SK-N-SH (cell line): ENCODE data around the gene PPDPF. TPM values are rescaled to one million over a fixed set of nuclear protein-coding genes. Genes with fewer than 3 reads are reported as not detected.
A peak's percentile ranks its signal among the peaks of the same experiment; 100 is the strongest.
"Not testable (repeated sequence)": the region's sequence is repeated elsewhere in the genome, so short reads cannot be mapped to it uniquely, and the experiment has no call there.

Experiments
- CTCF ChIA-PET: fragments of 300-600, 350-600 bp; formaldehyde crosslinking; extraction: SDS; loops from one replicate; lab custom pipeline; 2021; lab: Yijun Ruan, JAX
- POLR2A ChIA-PET: fragments of 350-600 bp; sonication (Branson Sonifier 250); formaldehyde crosslinking; extraction: SDS; loops from one replicate; lab custom pipeline; 2020; ENCODE audit warnings: antibody characterized with exemption, inconsistent platforms; lab: Yijun Ruan, JAX
- DNase-seq: peaks from one replicate; pipeline ENCODE4 v3.0.0; 2012
- H2AFZ ChIP-seq: fragments of 200-600 bp; sonication (generic); 2 replicates; pipeline ENCODE4 v1.8.1; 2016; ENCODE audit warnings: antibody characterized with exemption, mild to moderate bottlenecking, low read depth
- H3F3A ChIP-seq: fragments of 200-600 bp; sonication (generic); replicated peaks from 2 replicates; pipeline ENCODE3; 2016; ENCODE audit warnings: antibody characterized with exemption, mild to moderate bottlenecking; ENCODE audit not compliant: insufficient read depth
- H3K27ac ChIP-seq, 2 experiments: fragments of 200-500 bp in 1 of 2; fragments of 200-600 bp in 1 of 2; sonication (Bioruptor generic) in 1 of 2; sonication (generic), shearing (Covaris generic) in 1 of 2; 2 replicates each; pipeline versions ENCODE4 v1.5.1 to v1.6.1; 2014 to 2016; ENCODE audit warnings: low read depth in 2 of 2, inconsistent platforms in 1 of 2, low read length in 1 of 2, mild to moderate bottlenecking in 1 of 2, mixed read lengths in 1 of 2
- H3K27me3 ChIP-seq: fragments of 200-600 bp; sonication (generic), shearing (Covaris generic); 2 replicates; pipeline ENCODE4 v1.6.1; 2016; ENCODE audit warnings: mixed run types; ENCODE audit not compliant: insufficient read depth
- H3K36me3 ChIP-seq, 2 experiments: fragments of 200-500 bp in 1 of 2; fragments of 200-600 bp in 1 of 2; sonication (Bioruptor generic) in 1 of 2; sonication (generic) in 1 of 2; replicated peaks in 1 of 2; 2 replicates each; pipeline versions ENCODE3 to v1.5.1; 2014 to 2016; ENCODE audit warnings: low read length in 1 of 2, mild to moderate bottlenecking in 1 of 2; ENCODE audit not compliant: insufficient read depth in 2 of 2, control insufficient read depth in 1 of 2
- H3K4me1 ChIP-seq, 2 experiments: fragments of 200-500 bp in 1 of 2; fragments of 200-600 bp in 1 of 2; sonication (Bioruptor generic) in 1 of 2; sonication (generic), shearing (Covaris generic) in 1 of 2; 2 replicates each; pipeline versions ENCODE4 v1.5.1 to v1.6.1; 2014 to 2016; ENCODE audit warnings: low read depth in 1 of 2, low read length in 1 of 2, mixed run types in 1 of 2; ENCODE audit not compliant: insufficient read depth in 2 of 2, control insufficient read depth in 1 of 2
- H3K4me2 ChIP-seq: fragments of 200-600 bp; sonication (generic), shearing (Covaris generic); 2 replicates; pipeline ENCODE4 v1.6.1; 2017; ENCODE audit warnings: mixed run types
- H3K4me3 ChIP-seq, 2 experiments: fragments of 200-500 bp in 1 of 2; fragments of 200-600 bp in 1 of 2; sonication (Bioruptor generic) in 1 of 2; sonication (generic), shearing (Covaris generic) in 1 of 2; 2 replicates each; pipeline versions ENCODE4 v1.5.1 to v1.8.1; 2014 to 2016; ENCODE audit warnings: low read depth in 2 of 2, inconsistent platforms in 1 of 2, low read length in 1 of 2, mild to moderate bottlenecking in 1 of 2, mixed read lengths in 1 of 2, moderate library complexity in 1 of 2
- H3K79me2 ChIP-seq: fragments of 200-600 bp; sonication (generic); 2 replicates; pipeline ENCODE4 v1.8.1; 2017; ENCODE audit warnings: mild to moderate bottlenecking; ENCODE audit not compliant: insufficient read depth
- H3K9ac ChIP-seq: fragments of 200-600 bp; sonication (generic); 2 replicates; pipeline ENCODE4 v1.6.1; 2017; ENCODE audit warnings: mixed run types
- H3K9me2 ChIP-seq: fragments of 200-600 bp; sonication (generic); 2 replicates; pipeline ENCODE4 v1.6.1; 2017; ENCODE audit warnings: mixed run types
- H3K9me3 ChIP-seq: fragments of 200-600 bp; sonication (generic); 2 replicates; pipeline ENCODE4 v1.6.1; 2017; ENCODE audit warnings: mixed run types, mild to moderate bottlenecking, moderate library complexity
- H4K20me1 ChIP-seq: fragments of 200-600 bp; sonication (generic); 2 replicates; pipeline ENCODE4 v1.6.1; 2017; ENCODE audit warnings: mild to moderate bottlenecking, mixed run types; ENCODE audit not compliant: insufficient read depth
- CHD2 ChIP-seq: fragments of 150-350 bp; IDR thresholded peaks from 2 replicates; pipeline ENCODE4 v1.6.1; 2018; ENCODE audit warnings: low read length; ENCODE audit not compliant: partially characterized antibody
- FOXJ3 ChIP-seq: sonication (generic); formaldehyde crosslinking; IDR thresholded peaks from 2 replicates; pipeline ENCODE4 v1.5.1; 2020; ENCODE audit warnings: mild to moderate bottlenecking, missing genetic modification reagents
- MEF2A ChIP-seq: IDR thresholded peaks from 2 replicates; pipeline ENCODE4 v1.4.0; 2012; ENCODE audit warnings: low read depth, borderline replicate concordance
- MXI1 ChIP-seq: IDR thresholded peaks from 2 replicates; pipeline ENCODE4 v1.6.1; 2012; ENCODE audit warnings: mild to moderate bottlenecking, low read depth, low read length, improper control_type of control experiment
- RAD21 ChIP-seq: IDR thresholded peaks from 2 replicates; pipeline ENCODE4 v1.6.1; 2012; ENCODE audit warnings: mild to moderate bottlenecking, low read length
- SMC3 ChIP-seq: IDR thresholded peaks from 2 replicates; pipeline ENCODE4 v1.6.1; 2012; ENCODE audit warnings: low read depth, low read length, improper control_type of control experiment
- TEAD4 ChIP-seq: IDR thresholded peaks from 2 replicates; pipeline ENCODE4 v1.4.0; 2012; ENCODE audit warnings: mild to moderate bottlenecking, borderline replicate concordance; ENCODE audit not compliant: insufficient read depth
- WGBS: methylation state at CpG from one replicate; pipeline ENCODE4 v1.1.6; 2017; ENCODE audit warnings: low lambda C conversion rate; 5-methylcytosine and 5-hydroxymethylcytosine counted together
- polyA plus RNA-seq, 3 experiments: library from polyadenylated mRNA; depleted of rRNA; stranded (reverse); fragments of >200 nt; gene quantifications; 2 replicates each; pipeline ENCODE4 v1.2.3, GENCODE V29; 2012
- TF ChIP-seq, protein P1 (sequence below): IDR thresholded peaks from 2 replicates; pipeline ENCODE4; 2012
- TF ChIP-seq, protein P2 (sequence below): IDR thresholded peaks from 2 replicates; pipeline ENCODE4 v1.6.1; 2012; ENCODE audit warnings: mild to moderate bottlenecking, low read depth, low read length, moderate library complexity
- TF ChIP-seq, protein P3 (sequence below): IDR thresholded peaks from 2 replicates; pipeline ENCODE4 v1.4.0; 2012; ENCODE audit warnings: low read depth, borderline replicate concordance

Gene PPDPF
- polyA plus RNA-seq, 1 of the 3 experiments (the other 2 are of a cell fraction) = 71.4 TPM

DNA sequence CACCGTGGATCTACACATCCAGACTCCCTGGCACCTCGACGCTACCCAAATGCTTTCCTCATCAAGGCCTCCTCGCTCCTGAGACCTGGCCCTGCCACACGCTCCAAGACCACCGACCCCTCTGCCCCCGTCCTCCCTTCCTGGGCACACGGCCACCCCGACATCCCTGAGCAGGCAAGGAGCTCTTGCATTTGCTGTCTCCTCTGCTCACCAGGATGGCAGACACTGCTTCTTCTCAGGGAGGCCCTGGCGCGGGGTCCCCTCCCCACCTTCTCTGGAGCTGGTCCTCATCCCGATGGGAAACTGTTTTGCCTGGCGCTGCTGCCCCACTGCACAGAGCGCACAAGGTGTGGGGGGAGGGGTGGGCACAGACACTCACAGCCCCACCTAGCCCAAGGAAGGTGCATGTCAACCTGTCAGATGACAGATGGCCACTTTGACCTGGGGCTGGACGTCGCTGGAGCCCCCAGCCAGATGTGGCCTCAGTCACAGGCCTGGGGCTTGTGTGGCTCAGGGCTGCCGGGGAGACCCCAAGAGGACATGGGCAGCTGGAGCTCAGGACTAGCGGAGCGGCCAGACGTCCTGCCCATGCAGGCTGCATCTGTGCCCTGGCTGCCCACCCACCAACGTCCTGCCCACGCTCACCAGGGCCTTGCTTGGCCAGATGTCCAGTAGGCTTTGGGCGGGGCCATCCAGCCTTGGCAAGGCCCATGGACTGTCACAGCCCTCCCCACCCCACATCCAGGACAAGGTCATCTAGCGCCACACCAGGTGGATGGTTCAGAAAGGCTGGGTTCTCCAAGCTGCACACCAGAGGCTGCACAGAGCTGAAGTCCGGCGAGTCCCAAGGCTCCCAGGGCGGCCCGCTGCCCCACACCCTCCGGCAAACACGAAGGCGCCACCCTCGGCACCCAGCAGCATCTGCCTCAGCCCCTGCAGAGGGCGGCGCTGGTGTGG lies 41.9 kb upstream of the PPDPF start:
- Histone ChIP-seq H3K9me3 (no peaks in the 10 kb centered on the region), H3F3A (no peaks in the 10 kb centered on the region), H3K4me3 (no peak overlapping the region), H4K20me1 (no peaks in the 10 kb centered on the region), H3K4me2 (no peak overlapping the region), H3K27ac (no peak overlapping the region), H3K9ac (no peak overlapping the region), H3K36me3 (no peaks in the 10 kb centered on the region), H3K9me2 (no peaks in the 10 kb centered on the region), H3K27me3 (no peaks in the 10 kb centered on the region), H3K79me2 (no peaks in the 10 kb centered on the region), H3K4me1 (peaks cover 0 to 56% of the 10 kb centered on the region in 2 experiments; a peak in 1 of 4 replicates), H2AFZ (no peak overlapping the region)
- TF ChIP-seq FOXJ3 (CRISPR knock-in tag) (0 out of 2 replicates have a peak, but pooled peaks have one; percentile 16), RAD21 (no peak), SMC3 (no peak)
- ChIA-PET POLR2A (interaction anchor here (1.0 to 1.7 kb wide), 3 partner anchors 10 to 43 kb away, joined by 3 to 6 read pairs (median 3); no protein-coding TSS in a partner anchor), CTCF (interaction anchor here (0.9 to 3.8 kb wide), 10 partner anchors 12 to 78 kb away, joined by 3 to 38 read pairs (median 7); partner anchors contain the start of gene PPDPF)
- DNase-seq = no peak
- 64% methylated on average over 9 of the region's 34 CpGs for WGBS

DNA sequence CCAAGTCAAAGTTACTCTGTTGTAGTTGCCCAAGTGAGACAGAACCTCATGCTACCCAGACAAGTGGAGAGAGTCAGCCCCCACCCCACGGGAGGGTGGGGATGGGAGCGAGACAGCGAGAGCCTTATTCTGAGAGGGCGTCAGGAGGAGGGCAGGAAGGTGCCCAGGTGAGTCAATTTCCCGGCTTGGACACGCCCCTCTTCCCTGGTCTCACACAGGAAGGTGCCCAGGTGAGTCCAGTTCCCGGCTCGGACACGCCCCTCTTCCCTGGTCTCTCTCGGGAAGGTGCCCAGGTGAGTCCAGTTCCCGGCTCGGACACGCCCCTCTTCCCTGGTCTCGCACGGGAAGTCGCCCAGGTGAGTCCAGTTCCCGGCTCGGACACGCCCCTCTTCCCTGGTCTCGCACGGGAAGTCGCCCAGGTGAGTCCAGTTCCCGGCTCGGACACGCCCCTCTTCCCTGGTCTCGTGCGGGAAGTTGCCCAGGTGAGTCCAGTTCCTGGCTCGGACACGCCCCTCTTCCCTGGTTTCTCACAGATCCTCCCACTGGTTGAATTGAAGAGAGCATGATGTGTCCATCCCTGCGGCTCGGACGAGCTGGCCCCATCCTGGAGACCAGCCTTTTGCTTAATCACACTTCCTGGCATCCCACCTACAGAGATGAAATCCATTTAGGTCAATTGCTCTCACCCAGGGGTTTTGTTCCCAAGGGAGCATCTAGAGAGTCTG lies 40.7 kb upstream of the PPDPF start:
- H2AFZ ChIP-seq, H3K36me3 ChIP-seq, H3K9ac ChIP-seq, POLR2A ChIA-PET, H3K79me2 ChIP-seq, DNase-seq, H3K9me3 ChIP-seq, H3K9me2 ChIP-seq, H3F3A ChIP-seq, H3K4me3 ChIP-seq, H3K4me2 ChIP-seq, H3K27ac ChIP-seq, H4K20me1 ChIP-seq, H3K27me3 ChIP-seq: not testable (repeated sequence)
- 61% methylated on average over 16 of the region's 32 CpGs for WGBS
- CTCF ChIA-PET = interaction anchor here (2.8 to 5.9 kb wide), 3 partner anchors 17 to 34 kb away, joined by 7 to 53 read pairs (median 38); no protein-coding TSS in a partner anchor
- peaks cover 0 to 62% of the 10 kb centered on the region in 2 experiments; a peak in 1 of 4 replicates for H3K4me1 ChIP-seq

DNA sequence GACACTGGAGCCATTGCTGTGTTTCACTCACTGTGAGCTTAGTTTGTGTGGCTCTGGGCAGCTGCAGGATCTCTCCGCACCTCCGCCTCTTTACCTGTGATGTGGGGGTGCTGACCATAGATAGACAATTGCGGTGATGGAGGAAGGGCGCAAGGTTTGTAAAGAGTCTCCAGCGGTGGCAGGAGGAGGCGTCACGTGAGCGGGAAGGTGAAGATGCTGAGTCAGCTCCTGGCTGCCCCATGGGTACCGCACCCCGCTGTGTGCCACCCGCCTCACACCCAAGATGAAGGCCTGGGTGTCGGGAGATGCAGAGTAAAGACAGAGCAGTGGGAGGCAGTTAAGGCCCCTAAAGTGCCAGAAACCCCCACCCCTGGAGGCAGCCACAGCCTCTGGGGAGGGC lies 39.1 kb upstream of the PPDPF start:
- Histone ChIP-seq H3K9ac (no peak overlapping the region), H3K9me2 (no peaks in the 10 kb centered on the region), H3K79me2 (no peaks in the 10 kb centered on the region), H3K4me1 (peaks cover 0 to 65% of the 10 kb centered on the region in 2 experiments; a peak in 1 of 4 replicates), H3K9me3 (no peaks in the 10 kb centered on the region), H3K27me3 (no peaks in the 10 kb centered on the region), H3K4me3 (no peak overlapping the region), H3K4me2 (no peak overlapping the region), H3F3A (no peaks in the 10 kb centered on the region), H4K20me1 (no peaks in the 10 kb centered on the region), H3K36me3 (no peaks in the 10 kb centered on the region), H2AFZ (no peak overlapping the region), H3K27ac (peak overlapping the region in 1 of 2 experiments; percentile 17; a peak in 1 of 4 replicates)
- WGBS = 89% methylated on average over 12 of the region's 12 CpGs
- ChIA-PET CTCF (interaction anchor here (1.3 to 5.9 kb wide), 8 partner anchors 11 to 172 kb away, joined by 3 to 53 read pairs (median 7); no protein-coding TSS in a partner anchor), POLR2A (interaction anchor here (1.2 kb wide), 1 partner anchor 11 kb away, joined by 5 read pairs; no protein-coding TSS in a partner anchor)
- no peak for DNase-seq
- TF ChIP-seq, protein P1, sequence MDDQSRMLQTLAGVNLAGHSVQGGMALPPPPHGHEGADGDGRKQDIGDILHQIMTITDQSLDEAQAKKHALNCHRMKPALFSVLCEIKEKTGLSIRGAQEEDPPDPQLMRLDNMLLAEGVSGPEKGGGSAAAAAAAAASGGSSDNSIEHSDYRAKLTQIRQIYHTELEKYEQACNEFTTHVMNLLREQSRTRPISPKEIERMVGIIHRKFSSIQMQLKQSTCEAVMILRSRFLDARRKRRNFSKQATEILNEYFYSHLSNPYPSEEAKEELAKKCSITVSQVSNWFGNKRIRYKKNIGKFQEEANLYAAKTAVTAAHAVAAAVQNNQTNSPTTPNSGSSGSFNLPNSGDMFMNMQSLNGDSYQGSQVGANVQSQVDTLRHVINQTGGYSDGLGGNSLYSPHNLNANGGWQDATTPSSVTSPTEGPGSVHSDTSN = no peak
- TF ChIP-seq MXI1 (no peak), FOXJ3 (CRISPR knock-in tag) (no peak), CHD2 (no peak), MEF2A (no peak), TEAD4 (no peak)
- TF ChIP-seq, protein P2, sequence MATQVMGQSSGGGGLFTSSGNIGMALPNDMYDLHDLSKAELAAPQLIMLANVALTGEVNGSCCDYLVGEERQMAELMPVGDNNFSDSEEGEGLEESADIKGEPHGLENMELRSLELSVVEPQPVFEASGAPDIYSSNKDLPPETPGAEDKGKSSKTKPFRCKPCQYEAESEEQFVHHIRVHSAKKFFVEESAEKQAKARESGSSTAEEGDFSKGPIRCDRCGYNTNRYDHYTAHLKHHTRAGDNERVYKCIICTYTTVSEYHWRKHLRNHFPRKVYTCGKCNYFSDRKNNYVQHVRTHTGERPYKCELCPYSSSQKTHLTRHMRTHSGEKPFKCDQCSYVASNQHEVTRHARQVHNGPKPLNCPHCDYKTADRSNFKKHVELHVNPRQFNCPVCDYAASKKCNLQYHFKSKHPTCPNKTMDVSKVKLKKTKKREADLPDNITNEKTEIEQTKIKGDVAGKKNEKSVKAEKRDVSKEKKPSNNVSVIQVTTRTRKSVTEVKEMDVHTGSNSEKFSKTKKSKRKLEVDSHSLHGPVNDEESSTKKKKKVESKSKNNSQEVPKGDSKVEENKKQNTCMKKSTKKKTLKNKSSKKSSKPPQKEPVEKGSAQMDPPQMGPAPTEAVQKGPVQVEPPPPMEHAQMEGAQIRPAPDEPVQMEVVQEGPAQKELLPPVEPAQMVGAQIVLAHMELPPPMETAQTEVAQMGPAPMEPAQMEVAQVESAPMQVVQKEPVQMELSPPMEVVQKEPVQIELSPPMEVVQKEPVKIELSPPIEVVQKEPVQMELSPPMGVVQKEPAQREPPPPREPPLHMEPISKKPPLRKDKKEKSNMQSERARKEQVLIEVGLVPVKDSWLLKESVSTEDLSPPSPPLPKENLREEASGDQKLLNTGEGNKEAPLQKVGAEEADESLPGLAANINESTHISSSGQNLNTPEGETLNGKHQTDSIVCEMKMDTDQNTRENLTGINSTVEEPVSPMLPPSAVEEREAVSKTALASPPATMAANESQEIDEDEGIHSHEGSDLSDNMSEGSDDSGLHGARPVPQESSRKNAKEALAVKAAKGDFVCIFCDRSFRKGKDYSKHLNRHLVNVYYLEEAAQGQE = no peak
- TF ChIP-seq, protein P3, sequence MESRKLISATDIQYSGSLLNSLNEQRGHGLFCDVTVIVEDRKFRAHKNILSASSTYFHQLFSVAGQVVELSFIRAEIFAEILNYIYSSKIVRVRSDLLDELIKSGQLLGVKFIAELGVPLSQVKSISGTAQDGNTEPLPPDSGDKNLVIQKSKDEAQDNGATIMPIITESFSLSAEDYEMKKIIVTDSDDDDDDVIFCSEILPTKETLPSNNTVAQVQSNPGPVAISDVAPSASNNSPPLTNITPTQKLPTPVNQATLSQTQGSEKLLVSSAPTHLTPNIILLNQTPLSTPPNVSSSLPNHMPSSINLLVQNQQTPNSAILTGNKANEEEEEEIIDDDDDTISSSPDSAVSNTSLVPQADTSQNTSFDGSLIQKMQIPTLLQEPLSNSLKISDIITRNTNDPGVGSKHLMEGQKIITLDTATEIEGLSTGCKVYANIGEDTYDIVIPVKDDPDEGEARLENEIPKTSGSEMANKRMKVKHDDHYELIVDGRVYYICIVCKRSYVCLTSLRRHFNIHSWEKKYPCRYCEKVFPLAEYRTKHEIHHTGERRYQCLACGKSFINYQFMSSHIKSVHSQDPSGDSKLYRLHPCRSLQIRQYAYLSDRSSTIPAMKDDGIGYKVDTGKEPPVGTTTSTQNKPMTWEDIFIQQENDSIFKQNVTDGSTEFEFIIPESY = no peak
